Heart left ventricle (tissue), 16 donors: ENCODE results near the gene KIAA1614. TPM values are rescaled to one million over a fixed set of nuclear protein-coding genes. Genes with fewer than 3 reads are reported as not detected.

Experiments used
- ATAC-seq, 4 donors: fragments of 200-7000 bp; cut with Tn5 transposase; one replicate each; pipeline ENCODE4 v1.9.1; 2020 to 2022; ENCODE audit warnings: moderate library complexity in 4 of 4, mild to moderate bottlenecking in 3 of 4, moderate number of reproducible peaks in 1 of 4
- DNase-seq, 5 donors: peaks; one replicate each; pipeline ENCODE4 v3.0.0-alpha.2; 2020
- H3K27ac ChIP-seq, 12 donors: fragments of 200-600 bp; sonication (generic) in 4 of 12; one replicate each; pipeline versions ENCODE4 v1.5.0 to v1.8.0; 2016 to 2022; ENCODE audit warnings: mild to moderate bottlenecking in 2 of 12
- H3K27me3 ChIP-seq, 9 donors: fragments of 200-600 bp; sonication (generic) in 2 of 9; one replicate each; pipeline versions ENCODE4 v1.5.1 to v1.8.0; 2016 to 2022; ENCODE audit warnings: mild to moderate bottlenecking in 3 of 9
- H3K36me3 ChIP-seq, 9 donors: fragments of 200-600 bp; sonication (generic) in 2 of 9; one replicate each; pipeline versions ENCODE4 v1.5.0 to v1.8.0; 2018 to 2022; ENCODE audit warnings: mild to moderate bottlenecking in 2 of 9
- H3K4me1 ChIP-seq, 12 donors: fragments of 200-600 bp; sonication (generic) in 4 of 12; one replicate each; pipeline versions ENCODE4 v1.5.0 to v1.8.0; 2016 to 2022; ENCODE audit warnings: mild to moderate bottlenecking in 3 of 12
- H3K4me3 ChIP-seq, 12 donors: fragments of 200-600 bp; sonication (generic) in 4 of 12; one replicate each; pipeline versions ENCODE4 v1.5.0 to v1.8.0; 2017 to 2022; ENCODE audit warnings: mild to moderate bottlenecking in 9 of 12, moderate library complexity in 4 of 12
- H3K9me3 ChIP-seq, 12 donors: fragments of 200-600 bp; sonication (generic) in 4 of 12; one replicate each; pipeline versions ENCODE4 v1.5.0 to v1.8.0; 2016 to 2022; ENCODE audit warnings: mild to moderate bottlenecking in 1 of 12
- CTCF ChIP-seq, 12 donors: fragments of 200-600 bp; sonication (generic) in 4 of 12; IDR thresholded peaks; one replicate each; pipeline versions ENCODE4 v1.5.0 to v1.8.0; 2018 to 2022; ENCODE audit warnings: antibody characterized with exemption in 12 of 12, mild to moderate bottlenecking in 5 of 12
- POLR2A ChIP-seq, 2 donors: fragments of 450-650 bp; IDR thresholded peaks; one replicate each; pipeline ENCODE4 v1.6.1; 2017; ENCODE audit warnings: antibody characterized with exemption in 2 of 2, mild to moderate bottlenecking in 2 of 2, moderate library complexity in 2 of 2
- WGBS, 4 donors: extraction: QIAGEN DNeasy Blood & Tissue Kit in 2 of 4; methylation state at CpG; one replicate each; pipeline versions ENCODE4 v1.1.5 to v1.1.7; 2013 to 2018; 5-methylcytosine and 5-hydroxymethylcytosine counted together
- intact Hi-C, 10 donors: fragments of 100-400 bp; cut with DNase I; formaldehyde crosslinking; loops; one replicate each; pipeline versions ENCODE4 v1.11.1 to v1.14.2; 2022
- polyA plus RNA-seq, 2 donors: library from polyadenylated mRNA; stranded (reverse); fragments of 200-250 nt; gene quantifications; one replicate each; pipeline ENCODE4 v1.2.3, GENCODE V29; 2013
- total RNA-seq, 9 donors: library from RNA; depleted of rRNA in 2 of 9; stranded (reverse); fragments of >200 nt in 2 of 9; fragmentation: NEBNext Ultra II Directional in 3 of 9; extraction: Animal tissue kit (Norgen Biotek cat#: 25700) in 3 of 9; gene quantifications; one replicate each; pipeline versions ENCODE4 v1.1.0 to v1.2.4, GENCODE V29; 2016 to 2023
- donor health status: ischemic (EF 13 %, LVEDD 7.1; RV severe dilation, severe dysfunction).
- donor health status: healthy with polysubstance abuse.
- donor health status: DM: no; HTN: yes; CAD: no.
- donor health status: DM: no; HTN: no; CAD: no.
- donor health status: ischemic (EF 25% LVEDD 6.9; RV normal size, moderate dysfunction).
- donor health status: ischemic (EF 25% LVEDD 5.7; RV mildly dilated, moderate dysfunction).
- donor health status: healthy.
- donor health status: DM: yes; HTN: yes; CAD: no.
- donor health status: ischemic (EF 35%, LVEDD 5.7; RV mildly dilated, moderate dysfunction).
- donor health status: nonischemic (EF 11% LVEDD 7.7; RV severe dilation, severe dysfunction).
- donor health status: DM: yes; HTN: yes; CAD: no.
- donor health status: PGD.
- donor health status: ischemic (EF 29% LVEDD 5.4; RV normal size, mild dysfunction).
- donor health status: nonischemic (EF 23%, LVEDD 6.1; RV moderate dilation, normal function).

The KIAA1614 gene
- total and polyA plus RNA-seq, 11 donors: 4.3 to 12.1 (median 6.5) TPM

GRCh38 chr1:180901076-180901990, 11.4 kb upstream of the KIAA1614 start:
- DNase-seq (no peak), ATAC-seq (no peak)
- Histone ChIP-seq H3K27ac (no peak overlapping the region), H3K4me1 (peaks cover 0 to 14% (median 0%) of the 10 kb centered on the region in 12 donors), H3K4me3 (no peak overlapping the region), H3K27me3 (no peaks in the 10 kb centered on the region), H3K36me3 (no peaks in the 10 kb centered on the region), H3K9me3 (no peaks in the 10 kb centered on the region)
- TF ChIP-seq POLR2A (IDR thresholded peaks at IDR 0.05) (no peak), CTCF (IDR thresholded peaks at IDR 0.05) (no peak)
- WGBS, 4 donors: 84 to 90% (median 88%) methylated on average over 13 of the region's 13 CpGs
- intact Hi-C loops: no loop called here

- Histone ChIP-seq H3K36me3 (no peaks in the 10 kb centered on the region), H3K9me3 (no peaks in the 10 kb centered on the region), H3K4me3 (no peak overlapping the region), H3K4me1 (peaks cover 0 to 14% (median 0%) of the 10 kb centered on the region in 12 donors), H3K27ac (no peak overlapping the region), H3K27me3 (no peaks in the 10 kb centered on the region)
- 44 to 62% (median 52%) methylated on average over 3 of the region's 3 CpGs for WGBS, 4 donors
- no peak for TF ChIP-seq POLR2A (IDR thresholded peaks at IDR 0.05)
- TF ChIP-seq CTCF (IDR thresholded peaks at IDR 0.05): no peak
- DNase-seq (no peak), ATAC-seq (no peak)
- intact Hi-C loops: no loop called here
Observed at GRCh38 chr1:180902541-180902940, 10.2 kb upstream of the KIAA1614 start.

GRCh38 chr1:180905927-180906326, 6.8 kb upstream of the KIAA1614 start:
- ATAC-seq (no peak), DNase-seq (no peak)
- TF ChIP-seq POLR2A (IDR thresholded peaks at IDR 0.05) (no peak), CTCF (IDR thresholded peaks at IDR 0.05) (no peak)
- Histone ChIP-seq H3K36me3 (no peaks in the 10 kb centered on the region), H3K4me3 (no peak overlapping the region), H3K4me1 (peaks cover 0 to 6% (median 1%) of the 10 kb centered on the region in 12 donors), H3K27ac (no peak overlapping the region), H3K9me3 (no peaks in the 10 kb centered on the region), H3K27me3 (no peaks in the 10 kb centered on the region)
- intact Hi-C loops: no loop called here
- 85 to 92% (median 90%) methylated on average over 8 of the region's 8 CpGs for WGBS, 4 donors

- WGBS, 4 donors: 88 to 94% (median 89%) methylated on average over 9 of the region's 9 CpGs
- H3K4me1 ChIP-seq: peaks cover 0 to 12% (median 7%) of the 10 kb centered on the region in 12 donors
- ATAC-seq (no peak), DNase-seq (no peak)
- TF ChIP-seq CTCF (IDR thresholded peaks at IDR 0.05): no peak
- TF ChIP-seq POLR2A (IDR thresholded peaks at IDR 0.05): no peak
- H3K27me3 ChIP-seq: no peaks in the 10 kb centered on the region
- no peaks in the 10 kb centered on the region for H3K9me3 ChIP-seq
- H3K4me3 ChIP-seq: no peak overlapping the region
- no peak overlapping the region for H3K27ac ChIP-seq
- intact Hi-C loops: no loop called here
- no peaks in the 10 kb centered on the region for H3K36me3 ChIP-seq
Observed at GRCh38 chr1:180906511-180906910, 6.2 kb upstream of the KIAA1614 start.
